ENCODE data around the gene COX19. TPM values are rescaled to one million over a fixed set of nuclear protein-coding genes. Genes with fewer than 3 reads are reported as not detected.

COX19 gene
- polyA plus RNA-seq, 5 donors, result 12.6 to 17.5 (median 14.7) TPM

GRCh38 chr7:979886-980571, 4.7 kb upstream of the COX19 start:
- DNase-seq, result no peak

GRCh38 chr7:979151-979550, 3.8 kb upstream of the COX19 start:
- DNase-seq, result no peak

- DNase-seq, result no peak
These were observed 3.2 kb upstream of the COX19 start for GRCh38 chr7:978416-979091.

- DNase-seq, result no peak
These were observed 2.6 kb upstream of the COX19 start for GRCh38 chr7:978049-978346.

- DNase-seq, result peak; percentile 41 to 47
These were observed 2.1 kb upstream of the COX19 start for GRCh38 chr7:977326-978048.

- DNase-seq, result no peak
These were observed 1.6 kb upstream of the COX19 start for GRCh38 chr7:976901-977325.

GRCh38 chr7:975702-976473, 539 bp upstream of the COX19 start:
- no peak for DNase-seq

- no peak for DNase-seq
These were observed 1.2 kb downstream of the COX19 start for GRCh38 chr7:974172-974571.

- DNase-seq, result no peak
These were observed 2.0 kb downstream of the COX19 start for GRCh38 chr7:973312-973711.

- no peak for DNase-seq
These were observed 2.6 kb downstream of the COX19 start for GRCh38 chr7:972676-973309.

- no peak for DNase-seq
These were observed 3.2 kb downstream of the COX19 start for GRCh38 chr7:972110-972509.

- no peak for DNase-seq
These were observed 4.6 kb downstream of the COX19 start for GRCh38 chr7:970744-971143.

GRCh38 chr7:969403-969802, 5.9 kb downstream of the COX19 start:
- DNase-seq, result no peak

- no peak for DNase-seq
These were observed 6.9 kb downstream of the COX19 start for GRCh38 chr7:968205-969105.

GRCh38 chr7:967361-968082, 7.8 kb downstream of the COX19 start:
- no peak for DNase-seq

GRCh38 chr7:966291-967069, 8.9 kb downstream of the COX19 start:
- DNase-seq, result no peak

- no peak for DNase-seq
These were observed 10.7 kb downstream of the COX19 start for GRCh38 chr7:964401-965231.
